Inflammatory macrophage treated with lipopolysaccharide for 1 hour (primary cell): ENCODE results near the gene ANAPC16.
A peak's percentile ranks its signal among the peaks of the same experiment; 100 is the strongest.
"Not testable (repeated sequence)": the region's sequence is repeated elsewhere in the genome, so short reads cannot be mapped to it uniquely, and the experiment has no call there.

Experiments
- DNase-seq, 2 donors: peaks; one replicate each; pipeline ENCODE4 v3.0.0-alpha.2; 2020 to 2022

The ANAPC16 gene

DNA sequence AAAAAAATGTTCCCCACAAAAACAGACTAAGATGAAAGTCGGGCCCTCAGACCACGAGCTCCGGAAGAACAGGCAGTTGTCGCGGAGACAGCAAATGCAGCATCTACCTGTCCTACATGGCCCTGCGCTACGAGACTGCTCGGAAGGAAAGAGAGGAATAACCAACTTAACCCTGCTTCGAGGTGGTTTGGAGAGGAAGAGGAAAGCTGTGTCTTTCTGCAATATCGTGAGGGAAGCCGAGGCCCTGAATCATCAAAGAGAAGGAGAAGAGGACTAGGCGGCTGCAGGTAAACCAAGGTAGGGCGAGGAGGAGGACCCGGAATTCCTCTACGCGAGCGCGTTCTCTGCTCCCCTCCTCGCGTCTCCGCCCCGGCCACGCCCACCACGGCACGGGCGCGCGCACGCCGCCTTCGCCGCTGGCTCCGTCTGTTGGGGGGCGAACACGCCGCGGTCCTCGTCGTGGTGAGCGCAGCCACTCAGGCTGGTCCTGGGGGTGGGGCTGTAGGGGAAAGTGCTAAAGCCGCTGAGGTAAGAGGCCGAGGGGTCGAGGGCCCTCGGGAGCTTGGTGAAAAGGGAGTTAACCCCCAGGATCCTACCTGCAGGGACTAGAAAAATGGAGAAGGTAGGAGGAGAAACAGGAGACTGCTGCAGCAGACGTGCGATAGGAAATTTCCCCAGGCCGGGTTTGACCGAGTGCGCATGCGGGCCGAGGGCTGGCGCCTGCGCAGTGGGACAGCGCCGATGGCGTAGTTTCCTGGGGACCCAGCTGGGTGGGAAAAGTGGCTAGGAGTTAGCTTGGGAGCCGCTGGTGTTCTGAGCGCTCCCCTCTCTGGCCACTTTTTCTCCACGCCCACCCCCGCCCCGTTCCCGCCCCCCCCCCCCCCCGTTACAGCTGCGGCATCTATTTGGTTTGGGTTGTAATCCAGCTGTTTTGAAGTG lies at the start of gene ANAPC16, which contains the start of gene ASCC1:
TSS of gene ANAPC16 (plus strand) at position 402 of the 939 bp plus-strand sequence. CDS start 7,903 bp downstream, outside the sequence.
TSS of gene ASCC1 (minus strand) at position 666 of the 939 bp plus-strand sequence. CDS start 2,978 bp downstream, outside the sequence.
- peak; percentile 86 to 94 for DNase-seq

DNA sequence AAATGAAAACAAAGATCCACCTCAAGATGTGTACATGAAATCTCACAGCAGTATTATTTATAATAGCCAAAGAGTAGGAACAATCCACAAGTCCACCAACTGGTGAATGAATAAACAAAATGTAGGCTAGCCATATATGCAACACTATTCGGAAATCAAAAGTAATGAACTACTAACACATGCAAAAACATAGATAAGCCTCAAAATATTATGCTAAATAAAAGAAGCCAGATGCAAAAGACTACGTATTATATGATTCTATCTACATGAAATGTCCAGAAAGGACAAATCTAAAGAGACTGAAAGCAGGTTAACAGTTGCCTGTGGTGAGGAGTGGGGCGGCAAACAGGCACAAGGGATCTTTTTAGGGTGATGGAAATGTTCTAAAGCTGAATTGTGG lies 48.7 kb upstream of the ANAPC16 start:
- DNase-seq = no peak

DNA sequence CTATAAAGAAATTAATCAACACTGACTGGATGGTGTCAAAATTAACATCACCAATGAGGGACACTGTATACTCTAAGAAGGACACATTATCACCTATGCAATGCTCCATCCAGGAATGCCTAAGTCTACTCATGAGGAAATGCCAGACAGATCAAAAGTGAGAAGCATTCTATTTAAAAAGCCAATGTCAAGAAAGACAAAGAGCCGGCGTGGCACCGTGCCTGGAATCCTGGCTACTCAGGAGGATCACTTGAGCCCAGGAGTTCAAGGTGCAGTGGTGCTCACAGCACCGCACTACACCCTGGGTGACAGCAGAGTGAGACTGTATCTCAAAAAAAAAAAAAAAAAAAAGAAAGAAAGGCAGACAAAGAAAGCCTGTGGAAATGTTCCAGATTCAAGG lies 45.5 kb upstream of the ANAPC16 start:
- DNase-seq = no peak

- no peak for DNase-seq
Measured at GRCh38 chr10:72170733-72171132, 45.1 kb upstream of the ANAPC16 start.

DNA sequence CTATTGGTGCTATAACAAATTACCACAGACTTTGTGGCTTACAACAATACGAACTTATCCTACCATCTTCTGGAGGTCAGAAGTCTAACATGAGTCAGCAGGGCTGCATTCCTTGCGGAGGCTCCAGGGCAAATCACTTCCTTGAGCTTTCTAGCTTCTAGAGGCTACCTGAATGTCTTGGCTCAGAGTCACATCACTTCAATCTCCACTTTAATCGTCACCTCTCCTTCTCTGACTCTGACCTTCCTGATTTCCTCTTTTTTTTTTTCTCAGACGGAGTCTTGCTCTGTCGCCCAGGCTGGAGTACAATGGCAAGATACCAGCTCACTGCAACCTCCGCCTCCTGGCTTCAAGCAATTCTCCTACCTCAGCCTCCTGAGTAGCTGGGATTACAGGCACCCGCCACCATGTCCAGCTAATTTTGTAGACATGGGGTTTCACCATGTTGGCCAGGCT lies 44.6 kb upstream of the ANAPC16 start:
- DNase-seq = peak in 1 of 2 donors; percentile 12

- peak in 1 of 2 donors; percentile 16 for DNase-seq
Measured at GRCh38 chr10:72173262-72173618, 42.6 kb upstream of the ANAPC16 start.

DNA sequence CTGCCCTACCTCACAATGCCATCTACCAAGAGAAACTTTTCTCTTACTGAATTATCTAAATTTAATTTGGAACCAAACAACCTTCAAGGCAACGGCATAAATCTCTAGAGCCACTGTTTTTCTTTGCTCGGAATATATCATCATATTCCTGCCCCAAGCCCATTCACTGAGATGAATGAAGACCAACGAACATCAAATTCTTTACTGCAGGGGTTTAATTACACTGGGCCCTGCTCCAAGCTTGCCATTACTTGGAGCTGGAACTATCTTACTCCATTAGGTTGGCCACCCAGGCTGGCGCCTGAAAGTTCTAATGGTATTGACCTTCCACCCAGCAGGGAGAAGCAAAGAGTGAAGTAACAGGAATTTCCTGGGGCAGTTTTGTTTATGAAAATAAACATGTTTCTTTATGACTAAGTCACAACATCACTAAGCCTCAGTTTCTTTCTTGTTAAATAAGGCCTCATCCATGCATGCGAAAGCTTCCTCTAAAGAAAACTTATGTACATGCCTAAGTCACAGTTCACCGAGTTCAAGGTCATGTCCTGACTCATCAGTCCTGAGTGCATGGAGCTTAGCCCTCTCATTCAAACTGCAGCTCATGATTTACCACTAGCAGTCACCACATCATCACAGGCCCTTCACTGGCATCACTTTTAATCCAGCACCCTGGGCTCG lies 42.1 kb upstream of the ANAPC16 start:
- DNase-seq = peak; percentile 49 to 56

- no peak for DNase-seq
Measured at GRCh38 chr10:72174297-72174662, 41.5 kb upstream of the ANAPC16 start.

- no peak for DNase-seq
Measured at GRCh38 chr10:72175149-72175548, 40.7 kb upstream of the ANAPC16 start.

DNA sequence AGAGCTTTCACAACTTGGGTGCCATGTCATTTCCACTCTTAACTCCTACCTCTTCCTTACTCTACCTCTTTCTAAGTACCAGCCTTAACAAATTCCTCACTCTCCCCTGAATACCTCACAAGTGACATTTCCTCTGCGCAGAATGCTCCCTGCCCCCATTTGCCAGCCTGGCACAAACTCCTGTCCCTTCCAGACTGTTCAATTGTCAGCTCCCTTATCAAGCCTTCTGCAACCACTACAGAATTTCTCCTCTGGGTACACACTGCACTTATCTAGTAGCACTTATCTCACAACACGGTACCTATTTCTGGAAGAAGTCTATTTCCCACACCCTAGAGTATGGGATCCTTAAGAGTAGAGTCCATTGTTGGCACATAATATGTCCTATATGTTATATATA lies 39.1 kb upstream of the ANAPC16 start:
- no peak for DNase-seq

DNA sequence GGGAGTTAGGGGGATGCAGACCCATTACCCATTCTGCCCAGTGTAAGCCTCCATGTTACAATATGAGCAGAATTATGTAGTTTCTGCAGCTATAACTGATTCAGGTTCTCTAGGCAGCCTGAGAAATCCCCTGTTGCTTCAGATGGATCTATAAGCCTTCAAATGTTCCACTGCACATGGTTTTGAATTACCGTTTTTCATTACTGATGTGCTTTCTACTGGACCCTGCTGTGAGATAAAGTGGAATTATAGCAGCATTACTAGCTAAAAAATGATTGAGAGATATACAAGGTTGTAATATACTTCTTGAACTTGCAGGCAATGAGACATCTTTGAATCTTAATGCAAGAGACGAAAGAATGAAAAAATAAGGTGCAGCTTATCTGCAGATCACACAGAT lies 38.4 kb upstream of the ANAPC16 start:
- DNase-seq = no peak

DNA sequence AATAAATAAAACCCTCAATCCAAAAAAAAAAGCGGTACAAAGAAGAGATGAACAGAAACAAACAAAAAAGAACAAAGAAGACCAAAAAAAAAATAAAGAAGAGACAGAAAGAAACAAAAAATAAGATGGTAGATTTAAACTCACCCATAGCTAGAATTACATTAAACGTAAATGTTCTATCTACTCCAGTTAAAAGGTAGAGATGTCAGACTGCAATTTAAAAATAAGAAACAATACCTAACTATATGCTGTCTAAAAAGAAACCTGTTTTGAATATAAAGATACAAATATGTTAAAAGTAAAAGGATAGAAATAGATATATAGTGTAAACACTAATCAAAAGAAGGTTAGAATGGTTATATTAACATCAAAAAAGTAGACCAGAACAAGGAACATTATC lies 31.7 kb upstream of the ANAPC16 start:
- DNase-seq = no peak

DNA sequence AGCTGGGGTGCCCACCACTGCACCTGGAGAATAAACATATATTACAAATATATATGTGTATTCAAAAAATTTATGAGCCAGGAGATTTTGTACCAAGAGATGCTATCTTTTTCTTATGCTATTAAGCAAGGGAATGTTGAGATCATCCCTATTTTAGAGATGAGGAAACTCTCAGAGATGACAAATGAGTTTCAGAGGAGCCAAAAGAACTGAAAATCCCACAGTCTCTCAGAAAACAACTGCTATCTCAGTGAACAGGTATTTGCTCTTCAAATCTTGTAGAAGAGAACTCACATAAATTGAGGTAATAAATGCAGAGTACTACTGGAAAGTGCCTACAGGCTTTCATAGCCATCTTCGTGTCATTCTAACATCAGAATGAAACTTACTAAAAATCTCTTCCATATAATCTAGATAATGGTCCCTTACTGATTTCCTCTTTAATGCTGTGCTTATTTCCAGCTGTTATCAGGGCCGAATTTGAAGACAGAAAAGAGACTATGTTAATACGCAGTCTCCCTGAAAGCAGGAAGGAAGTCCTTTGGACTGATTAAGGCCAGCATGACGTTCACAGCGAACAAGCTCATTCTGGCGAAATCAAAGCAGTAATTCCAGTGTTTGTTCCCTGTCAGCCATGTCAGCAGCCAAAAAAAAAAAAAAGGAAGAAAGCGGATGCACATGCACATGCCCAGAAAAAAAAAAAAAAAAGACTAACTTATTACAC lies 29.4 kb upstream of the ANAPC16 start:
- DNase-seq = peak; percentile 85 to 89

DNA sequence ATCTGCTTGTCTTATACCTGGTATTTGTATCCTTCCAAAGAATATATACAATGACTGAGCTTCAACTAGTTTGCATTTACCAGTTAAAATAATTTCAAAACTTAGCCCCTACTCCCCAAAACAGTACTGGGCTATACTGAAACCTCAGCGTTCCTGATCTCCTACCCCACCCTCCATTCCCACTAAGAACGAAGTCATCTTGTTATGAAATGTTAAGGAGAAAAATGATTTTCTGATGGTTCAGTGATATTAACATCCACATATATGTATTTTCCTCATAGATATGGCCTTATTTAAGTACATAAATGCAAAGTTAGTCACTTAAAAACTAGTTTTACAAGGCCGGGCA lies 28.9 kb upstream of the ANAPC16 start:
- no peak for DNase-seq

GRCh38 chr10:72194949-72195348 lies 20.9 kb upstream of the ANAPC16 start:
- no peak for DNase-seq

- no peak for DNase-seq
Measured at GRCh38 chr10:72200883-72201282, 14.9 kb upstream of the ANAPC16 start.

DNA sequence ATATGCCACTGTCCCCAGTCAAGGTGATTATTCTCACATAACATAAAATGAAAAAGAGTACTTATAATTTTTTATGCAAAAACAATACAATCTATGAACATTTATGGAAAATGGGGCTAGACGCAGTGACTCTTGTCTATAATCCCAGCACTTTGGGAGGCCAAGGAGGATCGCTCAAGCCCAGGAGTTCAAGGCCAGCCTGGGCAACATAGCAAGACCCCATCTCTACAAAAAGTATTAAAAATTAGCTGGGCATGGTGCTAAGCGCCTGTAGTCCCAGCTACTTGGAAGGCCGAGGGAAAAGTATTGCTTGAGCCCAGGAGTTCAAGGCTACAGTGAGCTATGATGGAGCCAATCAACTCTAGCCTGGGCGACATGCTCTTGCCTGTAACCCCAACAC lies 14.5 kb upstream of the ANAPC16 start:
- DNase-seq = no peak

DNA sequence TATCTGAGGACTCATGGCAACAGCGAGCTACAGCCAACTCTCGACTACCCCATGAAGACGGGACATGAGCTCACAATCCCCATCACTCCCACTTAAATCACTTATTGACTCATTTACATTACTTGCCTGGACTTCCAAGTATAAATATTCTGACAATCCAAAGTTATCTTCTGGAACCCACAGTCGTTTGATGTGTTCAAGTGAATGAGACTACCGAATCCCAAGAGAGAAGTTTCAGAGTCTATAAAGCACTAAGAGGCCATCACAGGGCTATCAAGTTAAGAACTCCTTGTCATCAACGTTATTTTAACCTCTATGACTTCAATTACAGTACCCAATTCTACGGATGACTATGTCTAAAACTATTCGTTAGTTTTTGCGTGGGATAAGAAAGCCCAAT lies 11.5 kb upstream of the ANAPC16 start:
- no peak for DNase-seq

- DNase-seq = no peak
Measured at GRCh38 chr10:72204724-72205123, 11.1 kb upstream of the ANAPC16 start.

- DNase-seq = no peak
Measured at GRCh38 chr10:72206511-72207229, 9.1 kb upstream of the ANAPC16 start.

GRCh38 chr10:72208526-72208925 lies 7.3 kb upstream of the ANAPC16 start:
- DNase-seq = not testable (repeated sequence)

DNA sequence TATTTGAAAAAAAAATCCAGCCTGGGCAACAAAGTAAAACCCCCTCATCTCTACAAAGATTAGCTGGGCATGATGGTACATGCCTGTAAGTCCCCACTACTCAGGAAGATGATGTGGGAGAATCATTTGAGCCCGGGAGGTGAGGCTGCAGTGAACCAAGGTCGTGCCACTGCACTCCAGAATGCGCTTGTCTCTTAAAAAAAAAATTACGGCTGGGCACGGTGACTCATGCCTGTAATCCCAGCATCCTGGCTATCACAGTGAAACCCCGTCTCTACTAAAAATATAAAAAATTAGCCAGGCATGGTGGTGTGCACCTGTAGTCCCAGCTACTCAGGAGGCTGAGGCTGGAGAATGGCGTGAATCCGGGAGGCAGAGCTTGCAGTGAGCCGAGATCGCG lies 4.4 kb upstream of the ANAPC16 start:
- DNase-seq = not testable (repeated sequence)

DNA sequence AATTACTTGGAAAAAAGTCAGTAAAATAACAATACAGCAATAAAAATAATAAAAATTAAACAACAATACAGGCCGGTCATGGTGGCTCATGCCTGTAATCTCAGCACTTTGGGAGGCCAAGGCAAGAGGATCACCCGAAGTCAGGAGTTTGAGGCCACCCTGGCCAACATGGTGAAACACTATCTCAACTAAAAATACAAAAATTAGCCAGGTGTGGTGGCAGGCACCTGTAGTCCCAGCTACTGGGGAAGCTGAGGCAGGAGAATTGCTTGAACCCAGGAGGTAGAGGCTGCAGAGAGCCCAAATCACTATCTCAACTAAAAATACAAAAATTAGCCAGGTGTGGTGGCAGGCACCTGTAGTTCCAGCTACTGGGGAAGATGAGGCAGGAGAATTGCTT lies 4.0 kb upstream of the ANAPC16 start:
- not testable (repeated sequence) for DNase-seq
